HG02981 (cell line): ENCODE results near the gene TRIL.

ENCODE experiments used
- ATAC-seq: cut with Tn5 transposase; IDR thresholded peaks from one replicate; pipeline ENCODE4 v1.9.1; 2021; ENCODE audit warnings: mild to moderate bottlenecking, moderate library complexity; ENCODE audit not compliant: unreplicated experiment

TRIL gene

GRCh38 chr7:28984217-28984616 is 26.1 kb upstream of the TRIL start:
- no peak for ATAC-seq

- no peak for ATAC-seq
Measured at GRCh38 chr7:28983396-28984190, 25.5 kb upstream of the TRIL start.

- ATAC-seq = no peak
Measured at GRCh38 chr7:28981161-28981465, 23.0 kb upstream of the TRIL start.

GRCh38 chr7:28980451-28981160 is 22.5 kb upstream of the TRIL start:
- ATAC-seq = no peak

GRCh38 chr7:28979776-28980175 is 21.6 kb upstream of the TRIL start:
- no peak for ATAC-seq

- ATAC-seq = no peak
Measured at GRCh38 chr7:28977881-28978280, 19.8 kb upstream of the TRIL start.

GRCh38 chr7:28976022-28976421 is 17.9 kb upstream of the TRIL start:
- no peak for ATAC-seq

GRCh38 chr7:28973591-28973990 is 15.5 kb upstream of the TRIL start:
- no peak for ATAC-seq

- ATAC-seq = no peak
Measured at GRCh38 chr7:28964056-28964455, 5.9 kb upstream of the TRIL start.

- no peak for ATAC-seq
Measured at GRCh38 chr7:28961972-28962371, 3.8 kb upstream of the TRIL start.

- no peak for ATAC-seq
Measured at GRCh38 chr7:28960071-28960840, 2.1 kb upstream of the TRIL start.

- no peak for ATAC-seq
Measured at GRCh38 chr7:28958980-28959347, 834 bp upstream of the TRIL start.

- ATAC-seq = no peak
Measured at GRCh38 chr7:28957751-28958234, 337 bp downstream of the TRIL start.

- no peak for ATAC-seq
Measured at GRCh38 chr7:28957064-28957750, 923 bp downstream of the TRIL start.

GRCh38 chr7:28956608-28957063 is 1.5 kb downstream of the TRIL start:
- no peak for ATAC-seq

- no peak for ATAC-seq
Measured at GRCh38 chr7:28955718-28956607, 2.2 kb downstream of the TRIL start.

- no peak for ATAC-seq
Measured at GRCh38 chr7:28955356-28955717, 2.8 kb downstream of the TRIL start.

- ATAC-seq = no peak
Measured at GRCh38 chr7:28954946-28955345, 3.2 kb downstream of the TRIL start.

- ATAC-seq = no peak
Measured at GRCh38 chr7:28954471-28954870, 3.7 kb downstream of the TRIL start.

GRCh38 chr7:28953633-28954032 is 4.5 kb downstream of the TRIL start:
- no peak for ATAC-seq
